LNCaP clone FGC (cell line): ENCODE data around the gene SMYD3.

ENCODE experiments used
- DNase-seq: peaks from one replicate; pipeline ENCODE4 v3.0.0-alpha.2; 2011; ENCODE audit warnings: low read depth
- H3K4me3 ChIP-seq: 2 replicates; pipeline ENCODE4 v1.5.1; 2011; ENCODE audit warnings: mild to moderate bottlenecking, low read depth, low read length, control low read depth
- CTCF ChIP-seq: IDR thresholded peaks from 2 replicates; pipeline ENCODE4 v1.5.1; 2012; ENCODE audit warnings: mild to moderate bottlenecking; ENCODE audit not compliant: control insufficient read depth, insufficient read depth; ENCODE audit errors: extremely low read depth

SMYD3 gene

GRCh38 chr1:246095443-246095842 is 411.6 kb downstream of the SMYD3 start:
- no peak overlapping the region for H3K4me3 ChIP-seq
- no peak for TF ChIP-seq CTCF
- DNase-seq, result no peak

GRCh38 chr1:246093230-246093629 is 413.8 kb downstream of the SMYD3 start:
- no peak overlapping the region for H3K4me3 ChIP-seq
- no peak for DNase-seq
- no peak for TF ChIP-seq CTCF

- no peak overlapping the region for H3K4me3 ChIP-seq
- no peak for TF ChIP-seq CTCF
- DNase-seq, result no peak
Observed at GRCh38 chr1:246092136-246092535, 414.9 kb downstream of the SMYD3 start.

- no peak overlapping the region for H3K4me3 ChIP-seq
- TF ChIP-seq CTCF, result no peak
- no peak for DNase-seq
Observed at GRCh38 chr1:246091477-246091876, 415.6 kb downstream of the SMYD3 start.

GRCh38 chr1:246086191-246086590 is 420.9 kb downstream of the SMYD3 start:
- no peak for DNase-seq
- TF ChIP-seq CTCF, result no peak
- H3K4me3 ChIP-seq, result no peak overlapping the region

- no peak for DNase-seq
- no peak for TF ChIP-seq CTCF
Observed at GRCh38 chr1:246083416-246083815, 423.7 kb downstream of the SMYD3 start.

GRCh38 chr1:246081856-246082668 is 425.0 kb downstream of the SMYD3 start:
- no peak overlapping the region for H3K4me3 ChIP-seq
- no peak for DNase-seq
- TF ChIP-seq CTCF, result no peak

More at GRCh38 chr1:246083416-246083815, 423.7 kb downstream of the SMYD3 start:
- H3K4me3 ChIP-seq, result no peak overlapping the region
